ENCODE measurements around the gene NUSAP1. TPM values are rescaled to one million over a fixed set of nuclear protein-coding genes. Genes with fewer than 3 reads are reported as not detected.

NUSAP1 gene
- total and polyA plus RNA-seq, 2 of the 4 experiments (the other 2 are of a cell fraction) = 59.2 to 123 TPM

GRCh38 chr15:41307679-41308078, 25.0 kb upstream of the NUSAP1 start:
- Histone ChIP-seq H4K8ac (ENCODE audit: low read depth in 2 of 2, low read length in 2 of 2) (no peak overlapping the region), H4K5ac (ENCODE audit: low read depth, low read length) (no peak overlapping the region), H2AK9ac (replicated peaks; ENCODE audit: low read depth, low read length, poor library complexity) (no peak overlapping the region), H3K36me3 (ENCODE audit: control insufficient read depth, insufficient read depth, low read length) (0 out of 2 replicates have a peak, but pooled peaks cover 3% of the 10 kb centered on the region), H3K18ac (ENCODE audit: low read depth, low read length) (no peak overlapping the region), H2BK20ac (ENCODE audit: low read depth, low read length) (no peak overlapping the region), H2BK5ac (ENCODE audit: low read depth, low read length, poor library complexity, severe bottlenecking) (no peak overlapping the region), H3K4ac (ENCODE audit: low read depth, low read length) (no peak overlapping the region), H3K4me3 (ENCODE audit: insufficient read depth, low read depth, low read length) (no peak overlapping the region), H2BK120ac (ENCODE audit: low read depth, low read length) (no peak overlapping the region), H3K27me3 (ENCODE audit: control insufficient read depth, insufficient read depth, low read length) (no peaks in the 10 kb centered on the region), H2AK5ac (ENCODE audit: low read depth, low read length) (no peak overlapping the region), H4K20me1 (ENCODE audit: insufficient read depth, low read length) (no peaks in the 10 kb centered on the region), H3K79me1 (ENCODE audit: low read depth in 1 of 2, low read length in 2 of 2) (peaks cover 0 to 5% of the 10 kb centered on the region in 2 experiments; a peak in 3 of 4 replicates), H3K4me2 (ENCODE audit: low read depth, low read length) (no peak overlapping the region), H3K27ac (ENCODE audit: insufficient read depth, low read length) (no peak overlapping the region), H3K9me1 (ENCODE audit: insufficient read depth, low read length) (no peaks in the 10 kb centered on the region; the same call in 1 of the 2 replicates), H2AFZ (replicated peaks; ENCODE audit: low read length, poor library complexity) (no peak overlapping the region), H3K4me1 (ENCODE audit: control insufficient read depth, insufficient read depth, low read length) (no peaks in the 10 kb centered on the region), H3K9ac (ENCODE audit: low read depth, low read length) (no peak overlapping the region), H3K23ac (ENCODE audit: low read depth, low read length) (no peak overlapping the region), H3K56ac (ENCODE audit: extremely low read depth, insufficient read depth, low read length) (no peak overlapping the region), H3K14ac (replicated peaks; ENCODE audit: low read depth, low read length) (no peak overlapping the region), H3K9me3 (ENCODE audit: control insufficient read depth, insufficient read depth, low read length) (no peaks in the 10 kb centered on the region), H4K91ac (ENCODE audit: insufficient read depth, low read depth, low read length) (no peak overlapping the region), H2BK15ac (ENCODE audit: low read depth, low read length) (no peak overlapping the region)
- in situ Hi-C loops (cut with MboI; ENCODE audit: low sequenced_read_pairs) (no loop called here), dilution Hi-C loops (cut with HindIII; ENCODE audit: low sequenced_read_pairs, unreplicated experiment) (no loop called here), intact Hi-C loops (cut with micrococcal nuclease) (no loop called here)
- no TSS peak for BruUV-seq (replicated peaks)
- ATAC-seq (ENCODE audit: low read depth) = no peak
- CTCF ChIA-PET = no interaction called here
- TF ChIP-seq MAFK (IDR thresholded peaks at IDR 0.05; ENCODE audit: low read depth, low read length) (no peak), CEBPB (IDR thresholded peaks at IDR 0.05; ENCODE audit: low read depth, low read length) (no peak), NFE2L2 (IDR thresholded peaks at IDR 0.05; ENCODE audit: low read depth, low read length) (no peak), SMC3 (IDR thresholded peaks at IDR 0.05; ENCODE audit: low read depth, low read length) (no peak), BHLHE40 (IDR thresholded peaks at IDR 0.05; ENCODE audit: low read depth, low read length) (no peak), MXI1 (IDR thresholded peaks at IDR 0.05; ENCODE audit: borderline replicate concordance, low read depth, low read length) (no peak), CHD1 (IDR thresholded peaks at IDR 0.05; ENCODE audit: low read depth, low read length) (no peak), MAZ (IDR thresholded peaks at IDR 0.05; ENCODE audit: borderline replicate concordance, low read depth, low read length) (no peak), CTCF (conservative IDR thresholded peaks at IDR 0.05; ENCODE audit: low read depth, low read length) (no peak), USF2 (IDR thresholded peaks at IDR 0.05; ENCODE audit: low read depth, low read length) (no peak), RFX5 (IDR thresholded peaks at IDR 0.05; ENCODE audit: low read depth, low read length) (no peak), RAD21 (IDR thresholded peaks at IDR 0.05; ENCODE audit: low read length) (no peak), FOS (IDR thresholded peaks at IDR 0.05; ENCODE audit: low read depth, low read length) (no peak), ELK1 (IDR thresholded peaks at IDR 0.05; ENCODE audit: borderline replicate concordance, low read depth, low read length) (no peak), POLR2A (IDR thresholded peaks at IDR 0.05; ENCODE audit: low read depth, low read length) (no peak), RCOR1 (IDR thresholded peaks at IDR 0.05; ENCODE audit: insufficient replicate concordance, low read length) (no peak)
- 100% methylated on average over 2 of the region's 5 CpGs; no CpG with 5 or more reads in 1 of the 2 experiments for WGBS, 2 experiments (ENCODE audit: extremely low coverage in 2 of 2, insufficient read length in 1 of 2)
- no peak for DNase-seq
- POLR2A ChIA-PET (ENCODE audit: unreplicated experiment) = no interaction called here
